HEK293T (cell line): ENCODE data around the gene SIPA1L3.

Source experiments
- CTCF ChIA-PET: fragments of 350-600 bp; formaldehyde crosslinking; extraction: SDS; loops from one replicate; lab custom pipeline; 2021; ENCODE audit warnings: antibody characterized with exemption, inconsistent platforms; lab: Yijun Ruan, JAX
- POLR2A ChIA-PET: fragments of 350-600 bp; formaldehyde crosslinking; extraction: SDS; loops from one replicate; lab custom pipeline; 2020; ENCODE audit warnings: antibody characterized with exemption, inconsistent platforms; lab: Yijun Ruan, JAX
- DNase-seq: peaks from one replicate; pipeline ENCODE4 v3.0.0; 2012; ENCODE audit warnings: mixed read lengths; ENCODE audit errors: extremely low spot score
- ARNT ChIP-seq: fragments of 450-650 bp; IDR thresholded peaks from 2 replicates; pipeline ENCODE4 v1.6.1; 2017; ENCODE audit warnings: mild to moderate bottlenecking
- BHLHE40 ChIP-seq: fragments of 450-650 bp; IDR thresholded peaks from 2 replicates; pipeline ENCODE4 v1.6.1; 2016; ENCODE audit warnings: mild to moderate bottlenecking, moderate library complexity, borderline replicate concordance
- CTBP1 ChIP-seq: fragments of 450-650 bp; IDR thresholded peaks from 2 replicates; pipeline ENCODE4 v1.6.1; 2016; ENCODE audit warnings: borderline replicate concordance
- ELF4 ChIP-seq: fragments of 450-650 bp; IDR thresholded peaks from 2 replicates; pipeline ENCODE4 v1.6.1; 2017; ENCODE audit warnings: antibody characterized with exemption
- FOXA1 ChIP-seq: fragments of 450-650 bp; IDR thresholded peaks from 2 replicates; pipeline ENCODE4 v1.6.1; 2016; ENCODE audit warnings: mild to moderate bottlenecking
- FOXK2 ChIP-seq: fragments of 450-650 bp; IDR thresholded peaks from 2 replicates; pipeline ENCODE4 v1.6.1; 2016; ENCODE audit warnings: mild to moderate bottlenecking
- FOXM1 ChIP-seq: fragments of 450-650 bp; IDR thresholded peaks from 2 replicates; pipeline ENCODE4 v1.6.1; 2017; ENCODE audit warnings: mild to moderate bottlenecking, borderline replicate concordance
- HDGF ChIP-seq: fragments of 450-650 bp; IDR thresholded peaks from 2 replicates; pipeline ENCODE4 v1.6.1; 2017; ENCODE audit warnings: antibody characterized with exemption, borderline replicate concordance
- L3MBTL2 ChIP-seq: fragments of 450-650 bp; conservative IDR thresholded peaks from 2 replicates; pipeline ENCODE4 v1.6.1; 2016; ENCODE audit warnings: mild to moderate bottlenecking
- LEF1 ChIP-seq: fragments of 450-650 bp; IDR thresholded peaks from 2 replicates; pipeline ENCODE4 v1.6.1; 2017; ENCODE audit warnings: mild to moderate bottlenecking, borderline replicate concordance
- NFRKB ChIP-seq: fragments of 450-650 bp; IDR thresholded peaks from 2 replicates; pipeline ENCODE4 v1.6.1; 2016; ENCODE audit warnings: mild to moderate bottlenecking, moderate library complexity
- SP1 ChIP-seq: fragments of 450-650 bp; IDR thresholded peaks from 2 replicates; pipeline ENCODE4 v1.6.1; 2017
- SUZ12 ChIP-seq: fragments of 450-650 bp; IDR thresholded peaks from 2 replicates; pipeline ENCODE4 v1.6.1; 2016; ENCODE audit warnings: mild to moderate bottlenecking
- TARDBP ChIP-seq: fragments of 450-650 bp; IDR thresholded peaks from 2 replicates; pipeline ENCODE4 v1.6.1; 2016
- ZNF384 ChIP-seq: fragments of 450-650 bp; IDR thresholded peaks from 2 replicates; pipeline ENCODE4 v1.6.1; 2016
- TF ChIP-seq, protein P1 (sequence below): fragments of 450-650 bp; IDR thresholded peaks from 2 replicates; pipeline ENCODE4 v1.6.1; 2016

The SIPA1L3 gene

DNA sequence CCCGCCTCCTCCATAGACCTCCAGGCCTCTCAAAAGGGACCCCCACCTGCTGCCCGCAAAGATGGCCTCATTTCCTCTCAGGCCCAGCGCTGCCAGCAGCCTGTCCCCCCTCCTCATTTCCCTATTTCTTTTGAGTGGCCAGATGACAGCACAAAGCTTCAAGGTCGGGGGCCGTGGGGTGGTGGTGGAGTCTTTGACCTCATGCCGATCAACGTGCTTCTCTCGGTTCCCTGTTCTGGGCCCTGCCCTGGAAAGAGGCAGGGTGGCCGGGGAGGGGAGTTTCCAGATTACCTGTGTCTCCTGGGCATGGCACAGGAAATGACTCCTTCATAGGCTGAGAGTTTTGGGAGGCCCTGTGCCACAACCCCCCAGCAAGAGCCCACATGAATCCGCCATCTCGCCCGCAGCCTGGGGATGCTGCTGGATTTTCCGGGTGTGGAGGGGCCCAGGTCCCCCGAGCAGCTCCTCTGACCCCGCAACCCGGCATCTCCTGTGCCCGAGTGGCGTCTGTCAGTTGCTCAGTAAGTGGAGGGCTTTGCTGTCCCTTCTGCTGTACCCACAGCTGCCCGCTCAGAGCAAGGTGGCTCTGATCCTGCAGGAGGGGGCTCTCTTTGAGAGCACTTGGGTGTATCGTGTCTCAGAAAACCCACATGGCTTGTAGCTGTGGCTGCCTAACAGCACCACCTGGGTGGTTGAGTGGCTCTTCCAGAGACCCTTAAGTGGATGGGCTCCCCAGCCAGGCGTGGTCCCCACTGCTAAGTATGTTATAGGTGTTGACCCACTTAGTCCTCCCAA, 139.4 kb downstream of the SIPA1L3 start:
- POLR2A ChIA-PET = interaction anchor here (0.6 kb wide), 1 partner anchor 42 kb away, joined by 3 read pairs; no protein-coding TSS in a partner anchor
- CTCF ChIA-PET = no interaction called here
- TF ChIP-seq HDGF (no peak), SP1 (no peak), L3MBTL2 (no peak), LEF1 (no peak)
- DNase-seq = no peak

DNA sequence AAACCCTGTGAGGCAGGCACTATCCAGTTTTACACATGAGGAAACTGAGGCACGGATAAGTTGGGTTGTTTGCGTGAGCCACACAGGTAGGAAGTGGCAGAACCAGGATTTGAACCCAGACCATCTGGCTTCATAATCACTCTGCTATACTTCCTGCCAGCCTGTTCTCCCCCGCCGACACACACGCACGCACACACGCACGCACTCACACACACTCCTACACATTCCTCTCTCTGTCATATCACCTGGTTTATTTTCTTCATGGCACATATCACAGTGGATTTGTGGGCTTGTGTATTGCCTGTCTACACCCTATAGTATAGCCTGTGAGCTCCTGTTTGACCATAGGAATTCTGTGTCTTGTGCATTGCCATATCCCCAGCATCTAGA, 140.0 kb downstream of the SIPA1L3 start:
- ChIA-PET POLR2A (no interaction called here), CTCF (no interaction called here)
- DNase-seq = no peak
- TF ChIP-seq CTBP1 = no peak
- no peak for TF ChIP-seq SP1
- TF ChIP-seq SUZ12 = no peak
- TF ChIP-seq NFRKB = no peak
- TF ChIP-seq ARNT = no peak
- no peak for TF ChIP-seq FOXA1

DNA sequence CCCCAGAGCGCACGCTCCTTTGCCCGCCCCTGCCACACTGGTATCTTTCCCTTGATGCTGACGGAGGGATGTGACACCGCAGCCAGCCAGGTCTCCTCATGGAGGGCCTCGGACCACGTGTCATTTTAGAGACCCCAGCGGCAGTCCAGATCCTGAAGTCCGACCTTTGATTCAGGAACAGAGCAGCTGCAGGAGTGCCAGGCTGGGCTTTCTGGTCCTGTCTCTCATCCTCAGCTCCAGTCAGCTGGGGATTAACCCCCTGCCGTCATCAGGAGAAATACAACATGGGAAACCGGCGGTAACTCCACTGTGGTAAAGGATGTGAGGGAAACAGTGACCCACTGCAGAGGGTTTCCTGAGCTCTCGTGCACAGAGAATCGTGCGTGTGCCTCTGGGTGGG, 140.6 kb downstream of the SIPA1L3 start:
- POLR2A ChIA-PET = interaction anchor here (1.5 kb wide), 1 partner anchor 43 kb away, joined by 3 read pairs; no protein-coding TSS in a partner anchor
- CTCF ChIA-PET = no interaction called here
- TF ChIP-seq CTBP1 (no peak), ZNF384 (no peak), ELF4 (no peak), TARDBP (no peak), SP1 (no peak), ARNT (no peak), FOXA1 (no peak), NFRKB (no peak), HDGF (no peak), FOXM1 (no peak), SUZ12 (no peak), FOXK2 (no peak), LEF1 (no peak), L3MBTL2 (no peak), BHLHE40 (no peak)
- TF ChIP-seq, protein P1, sequence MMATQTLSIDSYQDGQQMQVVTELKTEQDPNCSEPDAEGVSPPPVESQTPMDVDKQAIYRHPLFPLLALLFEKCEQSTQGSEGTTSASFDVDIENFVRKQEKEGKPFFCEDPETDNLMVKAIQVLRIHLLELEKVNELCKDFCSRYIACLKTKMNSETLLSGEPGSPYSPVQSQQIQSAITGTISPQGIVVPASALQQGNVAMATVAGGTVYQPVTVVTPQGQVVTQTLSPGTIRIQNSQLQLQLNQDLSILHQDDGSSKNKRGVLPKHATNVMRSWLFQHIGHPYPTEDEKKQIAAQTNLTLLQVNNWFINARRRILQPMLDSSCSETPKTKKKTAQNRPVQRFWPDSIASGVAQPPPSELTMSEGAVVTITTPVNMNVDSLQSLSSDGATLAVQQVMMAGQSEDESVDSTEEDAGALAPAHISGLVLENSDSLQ = no peak
- DNase-seq = no peak

DNA sequence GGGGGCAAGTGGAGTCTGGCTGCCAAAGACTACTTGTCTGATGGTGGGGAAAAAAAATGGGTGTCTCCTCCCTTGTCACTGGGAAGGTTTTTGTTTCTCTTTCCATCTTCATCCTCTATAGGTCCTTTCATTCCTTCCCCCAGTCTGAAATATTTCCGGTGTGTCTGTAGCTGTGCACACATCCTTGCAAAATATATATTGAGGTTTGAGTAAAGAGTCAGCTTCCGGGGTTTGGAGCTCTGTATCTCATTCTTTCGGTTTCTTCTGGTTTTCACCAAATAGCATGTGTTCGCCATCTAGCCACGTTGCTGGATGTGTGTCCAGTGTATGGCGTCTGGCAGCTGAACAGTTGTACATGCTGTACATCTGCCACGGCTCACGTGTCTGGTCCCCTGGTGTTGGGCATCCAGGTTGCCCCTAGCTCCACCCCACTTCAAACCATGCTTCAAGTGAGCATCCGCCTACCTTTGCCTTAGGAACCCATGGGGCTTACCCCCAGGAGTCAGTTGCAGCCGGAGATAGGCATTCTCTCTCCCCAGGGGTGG, 142.2 kb downstream of the SIPA1L3 start:
- ChIA-PET POLR2A (interaction anchor here (1.5 kb wide), 1 partner anchor 45 kb away, joined by 3 read pairs; no protein-coding TSS in a partner anchor), CTCF (no interaction called here)
- TF ChIP-seq SP1 (no peak), LEF1 (no peak), BHLHE40 (no peak), L3MBTL2 (no peak), FOXK2 (no peak), ELF4 (no peak), TARDBP (no peak), ZNF384 (no peak), CTBP1 (no peak), SUZ12 (no peak), ARNT (no peak), NFRKB (no peak), HDGF (no peak), FOXA1 (no peak)
- TF ChIP-seq, protein P1 = no peak
- no peak for DNase-seq

DNA sequence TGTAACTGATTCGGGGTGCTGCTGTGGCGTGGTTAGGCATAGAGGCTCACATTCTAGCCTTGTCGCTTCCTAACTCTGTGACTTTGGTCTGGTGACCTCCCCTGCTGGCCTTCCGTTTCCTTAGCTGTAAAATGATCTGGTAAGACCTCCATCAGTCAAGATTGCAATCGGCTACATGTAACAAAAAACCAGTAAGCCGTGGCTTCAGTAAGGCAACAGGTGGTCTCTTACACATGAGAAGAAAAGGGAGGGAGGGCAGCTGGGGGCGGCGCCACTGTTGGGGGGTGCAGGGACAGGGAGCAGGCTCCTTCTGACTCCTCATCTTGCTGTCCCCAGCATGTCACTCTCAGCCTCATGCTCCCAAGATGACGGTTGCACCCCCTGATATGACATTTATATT, 148.0 kb downstream of the SIPA1L3 start:
- ChIA-PET POLR2A (no interaction called here), CTCF (interaction anchor here (0.6 to 0.7 kb wide), 2 partner anchors 25 to 144 kb away, joined by 3 to 5 read pairs; no protein-coding TSS in a partner anchor)
- TF ChIP-seq SUZ12 (no peak), TARDBP (no peak), FOXK2 (no peak), BHLHE40 (no peak), L3MBTL2 (no peak), NFRKB (no peak), ELF4 (no peak), SP1 (no peak), CTBP1 (no peak), FOXA1 (no peak), ARNT (no peak), FOXM1 (no peak), HDGF (no peak), LEF1 (no peak), ZNF384 (no peak)
- TF ChIP-seq, protein P1 = no peak
- DNase-seq = no peak
